Mesangial cell (primary cell): ENCODE data around the gene SLC37A2. TPM values are rescaled to one million over a fixed set of nuclear protein-coding genes. Genes with fewer than 3 reads are reported as not detected.

Experiments used
- total RNA-seq: library from RNA; depleted of rRNA; stranded (reverse); fragments of >200 nt; gene quantifications from 2 replicates; pipeline ENCODE4 v1.2.3, GENCODE V29; 2015

Gene SLC37A2
- total RNA-seq: 0.25 and 0.98 TPM in 2 replicates

DNA sequence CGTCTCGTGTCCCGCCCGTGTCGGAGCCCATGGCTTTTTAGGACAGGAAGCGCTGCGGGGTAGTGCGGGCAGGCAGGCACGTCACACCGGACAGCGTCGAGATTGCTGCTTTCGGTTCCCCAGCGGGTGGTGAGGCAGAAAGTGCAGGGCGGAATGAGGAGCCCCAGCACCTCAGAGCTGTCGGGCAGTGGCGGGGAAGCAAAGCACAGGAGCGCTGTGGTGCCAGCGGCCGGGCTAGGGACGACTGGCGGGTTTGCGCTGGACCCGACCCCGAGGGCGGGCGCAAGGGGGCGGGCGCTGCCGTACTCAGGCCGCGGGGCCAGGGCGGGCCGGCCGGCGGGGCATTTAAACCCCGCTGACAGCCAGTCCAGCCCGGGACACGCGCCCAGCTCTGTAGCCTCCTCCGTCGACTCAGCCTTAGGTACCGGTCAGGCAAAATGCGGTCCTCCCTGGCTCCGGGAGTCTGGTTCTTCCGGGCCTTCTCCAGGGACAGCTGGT is at the start of gene SLC37A2:
Gene SLC37A2, plus strand, starts transcription at position 375 of the 498 bp plus-strand sequence. Its CDS starts 63 bp downstream, at position 438.

GRCh38 chr11:125111343-125112207 is 48.5 kb downstream of the SLC37A2 start, which contains the start of gene TMEM218:
TSS of gene TMEM218 (minus strand) at chr11:125111626. CDS start at chr11:125102241, 9,385 bp downstream.

Other genes with a start within 250 kb of the SLC37A2 start
- 22.3 and 22.6 TPM in 2 replicates for gene ROBO3, start 197.9 kb upstream of the SLC37A2 start, total RNA-seq
- 0.65 and 0.76 TPM in 2 replicates for gene ROBO4, start 165.4 kb upstream of the SLC37A2 start, total RNA-seq
- gene HEPN1, start 144.1 kb upstream of the SLC37A2 start, total RNA-seq: not detected in 2 replicates
- not detected in 2 replicates for gene HEPACAM, start 127.3 kb upstream of the SLC37A2 start, total RNA-seq
- 0.25 and 2.3 TPM in 2 replicates for gene CCDC15, start 109.1 kb upstream of the SLC37A2 start, total RNA-seq
- gene TMEM218, start 48.3 kb downstream of the SLC37A2 start, total RNA-seq: 23.0 and 23.6 TPM in 2 replicates
- gene PKNOX2, start 101.4 kb downstream of the SLC37A2 start, total RNA-seq: 0.98 and 1.6 TPM in 2 replicates